Measurements from ENCODE around the gene ADGRA3.

Gene ADGRA3

DNA sequence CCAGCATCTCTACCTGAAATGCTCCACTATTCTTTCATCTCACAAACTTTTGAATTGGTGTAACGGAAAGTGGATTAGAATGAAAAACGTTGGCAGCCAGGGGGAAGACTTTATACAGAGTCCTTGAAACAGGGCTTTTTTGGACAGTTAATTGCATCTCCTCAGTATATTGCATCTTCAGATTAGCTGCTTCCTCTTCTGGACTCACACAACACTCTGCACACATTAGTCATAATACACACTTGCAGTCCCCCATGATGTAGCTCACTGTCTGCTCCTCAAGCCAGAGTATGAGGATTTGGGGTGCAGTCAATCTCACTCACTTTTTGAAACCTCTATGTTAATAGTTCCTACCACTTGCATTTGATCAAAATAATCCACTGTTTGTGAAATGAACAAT lies 101.0 kb downstream of the ADGRA3 start:
- no peak for TF ChIP-seq REST (IDR thresholded peaks at IDR 0.05; ENCODE audit: low read depth)

DNA sequence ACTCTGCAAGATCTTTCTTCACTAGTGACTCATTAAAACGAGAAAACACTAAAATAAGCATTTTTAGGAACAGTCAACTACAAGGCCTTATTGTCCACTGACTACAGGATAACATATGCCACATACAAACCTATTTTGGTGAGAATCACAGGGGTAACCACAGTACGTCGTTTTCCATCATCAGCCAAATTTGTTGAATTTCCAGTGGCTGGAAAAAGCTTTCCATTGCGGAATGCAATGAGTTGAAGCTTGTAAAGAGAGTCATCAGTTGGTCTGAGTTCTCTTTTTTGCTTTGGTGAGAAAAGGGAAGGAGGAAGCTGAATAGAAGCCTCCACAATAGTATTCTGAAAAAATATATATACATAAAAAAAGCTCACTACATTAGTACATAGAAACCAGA lies 102.4 kb downstream of the ADGRA3 start:
- TF ChIP-seq TAF1 (IDR thresholded peaks at IDR 0.05; ENCODE audit: low read depth) (no peak), TEAD4 (IDR thresholded peaks at IDR 0.05) (no peak), RAD21 (IDR thresholded peaks at IDR 0.05; ENCODE audit: low read depth) (no peak), CREB1 (IDR thresholded peaks at IDR 0.05; ENCODE audit: low read depth) (no peak), EP300 (IDR thresholded peaks at IDR 0.05; ENCODE audit: borderline replicate concordance) (no peak)

- TF ChIP-seq EP300 (IDR thresholded peaks at IDR 0.05; ENCODE audit: borderline replicate concordance) (no peak), REST (IDR thresholded peaks at IDR 0.05; ENCODE audit: low read depth) (no peak), TEAD4 (IDR thresholded peaks at IDR 0.05) (no peak), TAF1 (IDR thresholded peaks at IDR 0.05; ENCODE audit: low read depth) (no peak), FOXM1 (IDR thresholded peaks at IDR 0.05; ENCODE audit: borderline replicate concordance, low read depth) (no peak)
These were observed 103.9 kb downstream of the ADGRA3 start for GRCh38 chr4:22412013-22412412.

DNA sequence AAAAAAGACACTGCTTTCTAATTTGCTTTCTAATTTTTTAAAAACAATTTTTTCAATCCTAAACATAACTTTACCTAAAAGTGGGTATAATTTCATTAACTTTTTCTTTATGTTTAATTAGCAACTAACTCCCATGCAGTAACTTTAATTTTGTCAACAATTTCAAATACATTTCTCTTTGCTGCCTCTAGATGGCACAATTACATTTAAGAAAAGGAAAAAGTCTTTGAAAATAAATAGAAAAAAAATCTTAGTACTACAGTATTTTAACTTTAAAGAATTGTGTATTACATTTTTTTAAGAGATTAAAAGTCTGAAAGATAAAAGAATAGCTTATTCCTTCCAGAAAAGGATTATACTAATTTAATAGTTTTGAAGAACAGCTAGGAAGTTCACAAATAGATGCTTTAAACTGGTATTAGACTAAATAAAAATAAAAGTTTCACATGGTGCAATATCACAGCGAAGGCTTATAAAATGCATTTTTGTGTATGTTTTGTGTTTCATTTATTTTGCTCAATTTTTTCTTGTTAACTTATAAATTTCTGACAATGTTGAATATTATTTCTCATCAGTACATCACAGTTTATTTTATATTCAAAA lies 105.1 kb downstream of the ADGRA3 start:
- TF ChIP-seq YY1 (IDR thresholded peaks at IDR 0.05; ENCODE audit: low read depth) (no peak), RAD21 (IDR thresholded peaks at IDR 0.05; ENCODE audit: low read depth) (peak; percentile 51), FOXM1 (IDR thresholded peaks at IDR 0.05; ENCODE audit: borderline replicate concordance, low read depth) (no peak), ZBTB7A (IDR thresholded peaks at IDR 0.05; ENCODE audit: low read depth) (no peak)
- TF ChIP-seq, protein P1, sequence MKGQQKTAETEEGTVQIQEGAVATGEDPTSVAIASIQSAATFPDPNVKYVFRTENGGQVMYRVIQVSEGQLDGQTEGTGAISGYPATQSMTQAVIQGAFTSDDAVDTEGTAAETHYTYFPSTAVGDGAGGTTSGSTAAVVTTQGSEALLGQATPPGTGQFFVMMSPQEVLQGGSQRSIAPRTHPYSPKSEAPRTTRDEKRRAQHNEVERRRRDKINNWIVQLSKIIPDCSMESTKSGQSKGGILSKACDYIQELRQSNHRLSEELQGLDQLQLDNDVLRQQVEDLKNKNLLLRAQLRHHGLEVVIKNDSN (IDR thresholded peaks at IDR 0.05), result no peak
- TF ChIP-seq, protein P2, sequence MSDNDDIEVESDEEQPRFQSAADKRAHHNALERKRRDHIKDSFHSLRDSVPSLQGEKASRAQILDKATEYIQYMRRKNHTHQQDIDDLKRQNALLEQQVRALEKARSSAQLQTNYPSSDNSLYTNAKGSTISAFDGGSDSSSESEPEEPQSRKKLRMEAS (IDR thresholded peaks at IDR 0.05), result no peak

- TF ChIP-seq CREB1 (IDR thresholded peaks at IDR 0.05; ENCODE audit: low read depth), result no peak
- no peak for TF ChIP-seq YY1 (IDR thresholded peaks at IDR 0.05; ENCODE audit: low read depth)
- TF ChIP-seq ZBTB7A (IDR thresholded peaks at IDR 0.05; ENCODE audit: low read depth), result no peak
- TF ChIP-seq TCF12 (IDR thresholded peaks at IDR 0.05; ENCODE audit: low read depth), result no peak
- TF ChIP-seq, protein P1 (IDR thresholded peaks at IDR 0.05), result no peak
- TF ChIP-seq, protein P2 (IDR thresholded peaks at IDR 0.05), result no peak
- TF ChIP-seq TAF1 (IDR thresholded peaks at IDR 0.05; ENCODE audit: low read depth), result no peak
These were observed 107.4 kb downstream of the ADGRA3 start for GRCh38 chr4:22408474-22408873.

- TF ChIP-seq, protein P1 (IDR thresholded peaks at IDR 0.05), result no peak
- TF ChIP-seq REST (IDR thresholded peaks at IDR 0.05; ENCODE audit: low read depth), result no peak
- no peak for TF ChIP-seq ZBTB7A (IDR thresholded peaks at IDR 0.05; ENCODE audit: low read depth)
- TF ChIP-seq TCF12 (IDR thresholded peaks at IDR 0.05; ENCODE audit: low read depth), result no peak
- TF ChIP-seq TAF1 (IDR thresholded peaks at IDR 0.05; ENCODE audit: low read depth), result no peak
- no peak for TF ChIP-seq TEAD4 (IDR thresholded peaks at IDR 0.05)
These were observed 108.5 kb downstream of the ADGRA3 start for GRCh38 chr4:22407361-22407760.

Measured in Ishikawa (cell line).